Mononuclear cell (primary cell): Measurements from ENCODE around the gene HRNR. TPM values are rescaled to one million over a fixed set of nuclear protein-coding genes. Genes with fewer than 3 reads are reported as not detected.

Experiments
- H3K27me3 ChIP-seq: 2 replicates; pipeline ENCODE4 v1.6.0; 2011; ENCODE audit warnings: low read length, control low read depth; ENCODE audit not compliant: insufficient read depth
- H3K4me1 ChIP-seq: 2 replicates; pipeline ENCODE4 v1.5.1; 2011; ENCODE audit warnings: mild to moderate bottlenecking, low read length, control low read depth; ENCODE audit not compliant: insufficient read depth
- H3K4me3 ChIP-seq: 2 replicates; pipeline ENCODE4 v1.5.1; 2011; ENCODE audit warnings: mild to moderate bottlenecking, low read length, moderate library complexity
- H3K9me3 ChIP-seq: 2 replicates; pipeline ENCODE4 v1.5.1; 2011; ENCODE audit warnings: low read depth, mild to moderate bottlenecking, control low read depth, low read length
- total RNA-seq: library from RNA; depleted of rRNA; stranded (reverse); fragments of >200 nt; gene quantifications from one replicate; pipeline ENCODE4 v1.2.3, GENCODE V29; 2012

HRNR gene
- total RNA-seq, 1 donor = under 0.01 TPM

- H3K27me3 ChIP-seq = no peaks in the 10 kb centered on the region
- H3K4me1 ChIP-seq = peaks cover 65% of the 10 kb centered on the region
- no peaks in the 10 kb centered on the region for H3K9me3 ChIP-seq
- no peak overlapping the region for H3K4me3 ChIP-seq
Observed at GRCh38 chr1:152169366-152170025, 54.5 kb downstream of the HRNR start.

DNA sequence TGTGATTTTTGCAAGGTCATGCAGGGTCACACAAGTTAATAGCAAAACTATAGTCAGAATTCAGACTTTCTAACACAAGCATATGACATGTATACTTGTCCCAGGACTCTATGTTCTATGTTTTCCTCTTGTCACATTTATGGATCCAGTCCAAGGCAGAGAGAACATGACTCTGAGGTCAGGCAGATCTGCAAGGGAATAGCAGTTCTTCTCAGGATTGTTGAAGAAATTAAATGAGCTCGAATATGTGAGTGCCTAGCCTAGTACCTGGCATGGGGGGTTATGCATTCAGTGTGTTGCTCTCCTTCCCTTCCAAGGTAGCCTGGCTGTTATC is 55.5 kb downstream of the HRNR start:
- Histone ChIP-seq H3K9me3 (no peaks in the 10 kb centered on the region), H3K4me1 (peaks cover 66% of the 10 kb centered on the region), H3K27me3 (no peaks in the 10 kb centered on the region), H3K4me3 (no peak overlapping the region)

- Histone ChIP-seq H3K9me3 (no peaks in the 10 kb centered on the region), H3K4me3 (no peak overlapping the region), H3K4me1 (peaks cover 66% of the 10 kb centered on the region), H3K27me3 (no peaks in the 10 kb centered on the region)
Observed at GRCh38 chr1:152167835-152168534, 56.0 kb downstream of the HRNR start.

DNA sequence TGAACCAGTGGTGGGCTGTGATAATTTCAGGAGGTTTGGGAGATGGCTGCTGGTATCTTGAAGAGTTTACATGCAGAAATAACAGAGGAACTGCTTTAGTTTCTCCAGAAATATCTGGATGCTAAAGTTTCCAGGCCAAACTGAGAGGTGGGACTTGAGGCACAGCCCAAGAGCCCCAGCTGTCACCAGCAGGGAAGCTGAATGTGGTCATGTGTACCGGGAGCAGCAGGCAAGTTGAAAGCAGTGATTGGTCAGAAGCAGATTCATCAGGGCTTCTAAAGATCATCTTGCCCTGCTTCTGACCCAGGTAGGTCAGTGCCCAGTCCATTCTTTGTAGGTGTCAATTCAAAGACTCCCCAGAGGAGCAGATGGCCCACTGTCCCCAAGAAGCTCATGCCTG is 57.0 kb downstream of the HRNR start:
- no peak overlapping the region for H3K4me3 ChIP-seq
- peaks cover 73% of the 10 kb centered on the region for H3K4me1 ChIP-seq
- H3K27me3 ChIP-seq = no peaks in the 10 kb centered on the region
- no peaks in the 10 kb centered on the region for H3K9me3 ChIP-seq

DNA sequence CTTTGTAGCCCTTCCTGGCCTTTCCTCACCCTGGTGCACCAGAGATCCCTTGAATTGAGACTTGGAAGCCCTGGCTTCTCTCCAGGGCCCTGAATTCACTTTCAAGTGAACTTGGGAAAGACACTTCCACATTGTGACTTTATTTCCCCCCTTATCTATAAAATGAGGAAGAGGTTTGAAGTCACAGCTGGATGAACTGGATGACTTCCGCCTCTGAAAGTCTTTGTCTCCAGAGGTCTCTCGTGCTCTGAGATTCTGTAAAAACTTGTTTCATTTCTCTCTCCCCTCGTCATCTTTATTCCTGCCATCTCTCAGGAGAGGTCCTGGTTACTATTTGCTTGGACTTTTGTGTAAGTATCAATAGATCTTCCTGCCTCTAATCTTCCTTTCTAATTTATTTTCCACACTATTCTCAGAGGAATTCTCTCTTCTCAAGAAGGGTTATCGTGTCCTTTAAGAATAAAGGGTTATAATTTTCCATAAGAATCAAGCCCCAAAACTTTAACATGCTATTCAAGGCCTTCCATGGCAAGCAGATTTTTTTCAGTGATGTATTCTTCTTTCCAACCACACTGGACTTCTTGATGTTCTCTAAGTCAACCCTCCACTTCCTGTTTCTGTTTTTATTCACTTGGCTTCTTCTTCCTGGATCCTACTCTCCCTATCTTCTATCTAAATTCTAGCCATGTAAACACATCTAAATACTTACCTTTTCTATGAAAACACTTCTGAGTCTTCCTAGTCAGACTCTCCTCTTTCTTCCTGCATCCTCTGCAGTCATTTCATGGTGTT is 58.5 kb downstream of the HRNR start:
- Histone ChIP-seq H3K4me1 (peaks cover 79% of the 10 kb centered on the region), H3K27me3 (no peaks in the 10 kb centered on the region), H3K4me3 (no peak overlapping the region), H3K9me3 (no peaks in the 10 kb centered on the region)

DNA sequence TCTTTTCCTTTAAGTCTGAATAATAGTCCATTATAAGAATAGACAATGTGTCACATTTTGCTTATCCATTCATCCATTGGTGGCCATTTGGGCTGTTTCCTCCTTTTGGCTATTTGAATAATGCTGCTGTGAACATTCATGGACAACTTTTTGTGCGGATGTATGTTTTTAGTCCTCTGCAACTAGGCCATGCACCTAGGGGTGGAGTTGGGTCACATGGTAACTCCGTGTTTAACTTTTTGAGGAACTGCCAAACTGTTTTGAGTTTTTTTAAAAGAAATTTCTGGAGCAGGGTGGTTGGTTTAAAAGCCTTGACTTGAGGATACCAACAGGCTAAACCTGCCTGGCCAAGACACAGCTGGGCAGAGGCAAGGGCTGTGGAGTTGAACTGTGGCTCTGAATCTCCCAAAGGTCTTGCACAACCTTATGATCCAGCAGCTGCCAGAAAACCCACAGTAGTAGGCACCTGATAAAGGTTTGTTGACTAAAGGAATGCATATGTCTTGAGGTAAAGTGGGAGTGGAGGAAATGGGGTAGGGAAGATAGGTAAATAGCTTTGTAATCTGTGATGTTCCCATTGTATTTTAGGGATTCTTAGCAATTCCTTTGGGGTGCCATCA is 59.4 kb downstream of the HRNR start:
- Histone ChIP-seq H3K4me3 (no peak overlapping the region), H3K27me3 (no peaks in the 10 kb centered on the region), H3K4me1 (peaks cover 79% of the 10 kb centered on the region), H3K9me3 (no peaks in the 10 kb centered on the region)

DNA sequence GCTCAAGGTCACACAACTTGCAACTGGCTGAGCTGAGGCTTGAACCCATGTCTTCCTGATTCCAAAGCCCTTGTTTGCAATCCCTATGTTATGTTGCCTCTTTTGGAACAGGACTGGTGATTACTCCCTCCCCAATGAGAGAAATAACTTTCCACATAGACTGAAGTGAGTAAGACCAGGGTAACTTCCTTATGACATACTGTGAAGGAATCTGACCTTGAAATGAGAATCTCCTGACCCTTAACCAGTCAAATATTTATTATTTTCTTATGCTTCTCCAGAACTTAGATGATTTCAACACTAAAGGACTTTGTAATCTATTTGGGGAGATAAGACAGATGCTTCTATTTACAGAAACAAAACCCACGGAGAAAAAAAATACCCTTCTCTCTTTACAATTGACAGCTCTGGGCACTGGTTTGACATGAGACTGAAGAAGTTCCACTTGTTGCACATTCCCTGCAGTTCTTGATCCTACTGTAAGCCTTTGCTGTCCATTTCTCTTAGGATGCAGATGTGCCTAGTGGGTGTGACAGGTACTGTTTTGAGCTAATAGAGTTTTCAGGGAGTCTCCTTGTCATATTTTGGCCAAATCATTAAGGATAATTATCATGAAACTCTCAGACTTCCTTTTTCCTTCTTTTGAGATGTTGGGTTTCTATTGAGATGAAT is 61.1 kb downstream of the HRNR start:
- Histone ChIP-seq H3K27me3 (no peaks in the 10 kb centered on the region), H3K9me3 (no peaks in the 10 kb centered on the region)

More for the DNA sequence above, 61.1 kb downstream of the HRNR start:
- Histone ChIP-seq H3K4me1 (peaks cover 63% of the 10 kb centered on the region), H3K4me3 (no peak overlapping the region)

Other genes starting within 250 kb of the HRNR start
- gene S100A10, start 230.3 kb downstream of the HRNR start, total RNA-seq = 113 TPM
- 63.4 TPM for gene S100A11, start 187.2 kb downstream of the HRNR start, total RNA-seq
- gene TCHHL1, start 135.1 kb downstream of the HRNR start, total RNA-seq = not detected
- gene TCHH, start 108.7 kb downstream of the HRNR start, total RNA-seq = not detected
- not detected for gene RPTN, start 65.0 kb downstream of the HRNR start, total RNA-seq
- not detected for gene FLG, start 101.0 kb upstream of the HRNR start, total RNA-seq
- not detected for gene FLG2, start 135.8 kb upstream of the HRNR start, total RNA-seq
- gene CRNN, start 190.1 kb upstream of the HRNR start, total RNA-seq = not detected